ENCODE measurements around the gene MRPL42. TPM values are rescaled to one million over a fixed set of nuclear protein-coding genes. Genes with fewer than 3 reads are reported as not detected.

The MRPL42 gene
- total RNA-seq, 1 donor from 2014 or later: 287 TPM

DNA sequence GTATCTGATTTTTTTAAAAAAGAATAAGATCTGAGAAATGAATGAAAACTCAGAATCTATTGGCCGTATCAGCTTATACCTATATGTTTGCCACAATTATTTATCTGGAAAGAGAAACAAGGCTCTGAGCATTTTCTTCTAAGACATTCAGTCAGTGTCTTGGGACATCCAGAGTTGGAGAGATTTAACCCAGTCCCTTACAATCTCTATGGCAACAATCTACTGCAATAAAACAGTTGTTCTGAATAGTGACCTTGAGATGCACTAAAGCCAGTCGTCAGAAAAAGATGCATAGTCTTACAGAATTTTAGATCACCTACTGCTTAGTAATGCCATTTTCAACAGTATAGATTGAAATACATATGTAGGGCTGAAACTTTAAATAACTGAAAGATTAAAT, 53.1 kb downstream of the MRPL42 start:
- H3K9me3 Mint-ChIP-seq: no peaks in the 10 kb centered on the region

DNA sequence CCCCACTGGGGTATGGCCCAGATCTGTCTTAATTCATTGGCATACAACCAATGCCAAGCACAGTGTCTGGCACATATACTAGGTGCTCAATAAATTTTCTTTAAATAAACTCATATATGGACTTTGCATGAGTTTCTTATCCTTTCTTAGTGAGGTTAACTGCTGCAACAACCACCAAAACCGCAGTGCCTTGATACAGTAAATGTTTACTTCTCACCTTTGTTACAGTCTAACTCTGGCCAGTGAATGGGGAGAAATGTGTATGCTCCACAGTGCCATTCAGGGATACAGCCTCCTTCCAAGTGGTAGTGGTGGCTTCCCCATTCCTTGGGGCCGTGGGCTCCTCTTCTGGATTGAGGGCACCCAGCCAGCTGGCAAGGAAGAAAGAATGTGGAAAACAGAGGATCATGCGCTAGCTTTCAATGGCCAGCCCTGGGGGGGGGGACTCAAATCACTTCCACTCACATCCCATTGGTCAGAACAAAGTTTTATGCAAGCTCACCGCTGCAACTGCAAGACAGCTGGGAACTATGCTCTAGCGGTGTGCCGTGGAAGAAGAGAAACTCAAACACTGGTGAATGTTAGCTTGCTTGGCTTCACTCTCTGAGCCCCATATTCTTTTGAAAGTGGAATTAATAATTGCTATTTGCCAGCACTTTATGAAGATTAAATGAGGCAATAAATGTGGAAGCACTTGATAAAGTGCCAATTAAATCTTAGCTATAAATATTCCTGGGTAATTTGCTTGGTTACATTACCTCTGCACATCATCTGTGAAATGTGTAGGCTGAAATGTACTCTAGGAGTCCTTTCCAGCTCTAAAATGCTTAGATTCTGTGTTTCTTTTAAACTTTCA, 54.1 kb downstream of the MRPL42 start:
- no peaks in the 10 kb centered on the region for H3K36me3 ChIP-seq
- no peaks in the 10 kb centered on the region for H3K27me3 ChIP-seq
- no peak overlapping the region for H3K4me2 ChIP-seq
- H3K4me3 Mint-ChIP-seq: no peak overlapping the region
- H2AFZ ChIP-seq (replicated peaks): no peak overlapping the region
- no peaks in the 10 kb centered on the region for H3K9me3 ChIP-seq (ENCODE audit: low read depth)
- H3K36me3 Mint-ChIP-seq: no peaks in the 10 kb centered on the region
- H3K9me3 Mint-ChIP-seq: no peaks in the 10 kb centered on the region
- TF ChIP-seq EZH2 (IDR thresholded peaks at IDR 0.05) (no peak), EZH2phosphoT487 (IDR thresholded peaks at IDR 0.05) (no peak)
- TF ChIP-seq, protein P1, sequence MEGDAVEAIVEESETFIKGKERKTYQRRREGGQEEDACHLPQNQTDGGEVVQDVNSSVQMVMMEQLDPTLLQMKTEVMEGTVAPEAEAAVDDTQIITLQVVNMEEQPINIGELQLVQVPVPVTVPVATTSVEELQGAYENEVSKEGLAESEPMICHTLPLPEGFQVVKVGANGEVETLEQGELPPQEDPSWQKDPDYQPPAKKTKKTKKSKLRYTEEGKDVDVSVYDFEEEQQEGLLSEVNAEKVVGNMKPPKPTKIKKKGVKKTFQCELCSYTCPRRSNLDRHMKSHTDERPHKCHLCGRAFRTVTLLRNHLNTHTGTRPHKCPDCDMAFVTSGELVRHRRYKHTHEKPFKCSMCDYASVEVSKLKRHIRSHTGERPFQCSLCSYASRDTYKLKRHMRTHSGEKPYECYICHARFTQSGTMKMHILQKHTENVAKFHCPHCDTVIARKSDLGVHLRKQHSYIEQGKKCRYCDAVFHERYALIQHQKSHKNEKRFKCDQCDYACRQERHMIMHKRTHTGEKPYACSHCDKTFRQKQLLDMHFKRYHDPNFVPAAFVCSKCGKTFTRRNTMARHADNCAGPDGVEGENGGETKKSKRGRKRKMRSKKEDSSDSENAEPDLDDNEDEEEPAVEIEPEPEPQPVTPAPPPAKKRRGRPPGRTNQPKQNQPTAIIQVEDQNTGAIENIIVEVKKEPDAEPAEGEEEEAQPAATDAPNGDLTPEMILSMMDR (IDR thresholded peaks at IDR 0.05): no peak
- H3K27ac Mint-ChIP-seq: no peak overlapping the region
- no peak overlapping the region for H3K4me3 ChIP-seq
- no peaks in the 10 kb centered on the region for H4K20me1 ChIP-seq (ENCODE audit: low read depth)
- no peaks in the 10 kb centered on the region for H3K79me2 ChIP-seq (ENCODE audit: low read depth)
- no peak overlapping the region for H3K27ac ChIP-seq
- no peaks in the 10 kb centered on the region for H3K27me3 Mint-ChIP-seq (ENCODE audit: insufficient read depth, low read depth)
- H3K4me1 Mint-ChIP-seq: peaks cover 12% of the 10 kb centered on the region
- H3K9ac ChIP-seq: no peak overlapping the region
- peak; percentile 21 for DNase-seq (ENCODE audit: low spot score)
- H3F3A ChIP-seq (ENCODE audit: low read depth): no peaks in the 10 kb centered on the region
- H3K4me1 ChIP-seq: peaks cover 7% of the 10 kb centered on the region

More for the DNA sequence above, 53.1 kb downstream of the MRPL42 start:
- H3K9me3 ChIP-seq (ENCODE audit: low read depth): no peaks in the 10 kb centered on the region
- H2AFZ ChIP-seq (replicated peaks): no peak overlapping the region
- H3K4me1 ChIP-seq: peaks cover 7% of the 10 kb centered on the region
- H3K4me3 Mint-ChIP-seq: no peak overlapping the region
- H3K27ac Mint-ChIP-seq: no peak overlapping the region
- no peaks in the 10 kb centered on the region for H3F3A ChIP-seq (ENCODE audit: low read depth)
- H3K27me3 ChIP-seq: no peaks in the 10 kb centered on the region
- no peaks in the 10 kb centered on the region for H4K20me1 ChIP-seq (ENCODE audit: low read depth)
- no peak overlapping the region for H3K9ac ChIP-seq
- no peak overlapping the region for H3K4me2 ChIP-seq
- H3K36me3 ChIP-seq: no peaks in the 10 kb centered on the region
- no peak overlapping the region for H3K4me3 ChIP-seq
- H3K27ac ChIP-seq: no peak overlapping the region
- H3K27me3 Mint-ChIP-seq (ENCODE audit: insufficient read depth, low read depth): no peaks in the 10 kb centered on the region
- TF ChIP-seq EZH2phosphoT487 (IDR thresholded peaks at IDR 0.05) (no peak), EZH2 (IDR thresholded peaks at IDR 0.05) (no peak)
- TF ChIP-seq, protein P1 (IDR thresholded peaks at IDR 0.05): no peak
- DNase-seq (ENCODE audit: low spot score): no peak
- H3K36me3 Mint-ChIP-seq: peaks cover 3% of the 10 kb centered on the region
- peaks cover 5% of the 10 kb centered on the region for H3K4me1 Mint-ChIP-seq
- no peaks in the 10 kb centered on the region for H3K79me2 ChIP-seq (ENCODE audit: low read depth)

DNA sequence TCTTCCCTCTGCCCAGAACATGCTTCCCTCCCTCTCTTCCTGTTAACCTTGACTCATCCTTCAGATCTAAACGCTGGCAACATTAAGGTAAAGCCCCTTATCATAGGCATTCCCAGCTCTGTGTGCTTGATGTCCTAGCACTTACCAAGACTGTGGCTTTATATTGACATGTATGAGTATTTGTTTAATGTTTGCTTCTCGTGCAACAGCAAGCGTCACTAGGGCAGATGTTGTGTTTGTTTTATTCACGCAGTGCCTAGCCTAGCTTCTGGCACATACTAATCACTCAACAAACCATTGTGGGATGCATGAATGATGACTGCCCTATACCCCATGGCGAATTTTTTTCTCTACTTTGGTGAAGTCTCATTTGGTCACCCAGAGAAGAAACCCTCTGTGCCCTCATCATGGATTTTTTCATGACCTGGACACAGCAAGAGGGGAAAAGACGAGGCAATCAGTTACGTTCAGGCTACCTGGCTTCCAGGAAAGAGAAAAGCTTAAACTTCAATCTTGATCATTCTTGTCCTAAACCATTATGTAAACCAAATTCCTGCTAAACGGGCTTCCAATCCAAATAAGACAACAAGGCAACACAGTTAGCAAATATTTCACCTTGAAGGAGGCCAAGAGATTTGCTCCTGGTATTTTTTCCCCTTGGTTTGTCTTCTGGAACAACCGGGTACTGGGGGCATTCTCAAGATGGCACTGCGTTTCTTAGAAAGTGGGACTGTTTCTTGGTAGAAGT, 57.2 kb downstream of the MRPL42 start:
- Mint-ChIP-seq H3K36me3 (no peaks in the 10 kb centered on the region), H3K9me3 (peaks cover 1% of the 10 kb centered on the region), H3K4me3 (no peak overlapping the region), H3K27me3 (ENCODE audit: insufficient read depth, low read depth) (peaks cover 4% of the 10 kb centered on the region), H3K4me1 (peaks cover 22% of the 10 kb centered on the region), H3K27ac (no peak overlapping the region)
- no peak overlapping the region for H3K9ac ChIP-seq
- H3K79me2 ChIP-seq (ENCODE audit: low read depth): no peaks in the 10 kb centered on the region
- no peaks in the 10 kb centered on the region for H3K36me3 ChIP-seq
- H4K20me1 ChIP-seq (ENCODE audit: low read depth): no peaks in the 10 kb centered on the region
- no peak overlapping the region for H3K27ac ChIP-seq
- peaks cover 5% of the 10 kb centered on the region for H3K4me1 ChIP-seq
- H3F3A ChIP-seq (ENCODE audit: low read depth): no peaks in the 10 kb centered on the region
- no peak for TF ChIP-seq EZH2phosphoT487 (IDR thresholded peaks at IDR 0.05)
- no peak for TF ChIP-seq EZH2 (IDR thresholded peaks at IDR 0.05)
- TF ChIP-seq, protein P1 (IDR thresholded peaks at IDR 0.05): no peak
- no peaks in the 10 kb centered on the region for H3K27me3 ChIP-seq
- no peak overlapping the region for H3K4me3 ChIP-seq
- H3K4me2 ChIP-seq: no peak overlapping the region
- no peak for DNase-seq (ENCODE audit: low spot score)
- H2AFZ ChIP-seq (replicated peaks): no peak overlapping the region
- no peaks in the 10 kb centered on the region for H3K9me3 ChIP-seq (ENCODE audit: low read depth)

Data from neural progenitor cell (in vitro differentiated cells).